Upper lobe of left lung (tissue), 4 donors: ENCODE results near the gene SORL1.

Experiments used
- EP300 ChIP-seq, 4 donors: sonication (generic); formaldehyde crosslinking; IDR thresholded peaks; one replicate each; pipeline ENCODE4 v1.5.1; 2017; ENCODE audit warnings: antibody characterized with exemption in 4 of 4, control low read depth in 2 of 4
- POLR2A ChIP-seq, 4 donors: fragments of 450-650 bp; IDR thresholded peaks; one replicate each; pipeline ENCODE4 v1.5.1; 2016 to 2017; ENCODE audit warnings: antibody characterized with exemption in 4 of 4, mild to moderate bottlenecking in 2 of 4

DNA sequence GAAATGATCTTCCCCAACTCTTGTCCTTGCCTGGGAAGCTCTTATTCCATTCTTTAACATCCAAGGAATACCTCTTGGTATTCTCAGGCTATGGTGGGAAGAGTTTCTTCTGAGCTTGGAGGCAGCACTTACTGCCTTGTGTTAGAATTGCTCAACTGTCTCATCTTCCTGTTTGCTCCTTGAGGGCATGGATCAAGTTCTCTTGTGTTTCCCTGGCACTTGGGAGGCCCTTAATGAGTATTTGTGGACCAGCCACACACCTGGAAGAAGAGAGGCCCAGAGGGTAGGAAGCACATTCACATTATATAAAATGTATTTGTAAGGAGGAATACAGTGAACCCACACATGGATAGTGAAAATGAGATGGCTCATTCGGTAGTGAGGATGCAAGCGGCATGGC is 4.0 kb downstream of the SORL1 start:
- no peak for TF ChIP-seq POLR2A (IDR thresholded peaks at IDR 0.05)
- TF ChIP-seq EP300 (IDR thresholded peaks at IDR 0.05), result no peak
